Psoas muscle (tissue), 8 donors: ENCODE data around the gene SUPT4H1. TPM values are rescaled to one million over a fixed set of nuclear protein-coding genes. Genes with fewer than 3 reads are reported as not detected.

Experiments
- ATAC-seq, 4 donors: fragments of 200-7000 bp; cut with Tn5 transposase; one replicate each; pipeline ENCODE4 v1.9.1; 2020; ENCODE audit warnings: moderate library complexity in 3 of 4, mild to moderate bottlenecking in 2 of 4
- DNase-seq, 2 donors: peaks; one replicate each; pipeline ENCODE4 v3.0.0-alpha.2; 2020
- H3K27ac ChIP-seq: fragments of 200-600 bp; one replicate; pipeline ENCODE4 v1.8.0; 2022
- H3K27me3 ChIP-seq, 3 donors: fragments of 200-600 bp in 1 of 3; one replicate each; pipeline versions ENCODE4 v1.6.1 to v1.8.0; 2013 to 2022; ENCODE audit warnings: low read length in 2 of 3, mild to moderate bottlenecking in 2 of 3, moderate library complexity in 1 of 3; ENCODE audit not compliant: insufficient read depth in 3 of 3
- H3K36me3 ChIP-seq, 2 donors: fragments of 200-600 bp in 1 of 2; one replicate each; pipeline versions ENCODE4 v1.6.1 to v1.8.0; 2013 to 2022; ENCODE audit warnings: low read depth in 1 of 2, mild to moderate bottlenecking in 1 of 2, moderate library complexity in 1 of 2; ENCODE audit not compliant: insufficient read depth in 1 of 2
- H3K4me1 ChIP-seq: fragments of 200-600 bp; one replicate; pipeline ENCODE4 v1.8.0; 2022
- H3K4me3 ChIP-seq: fragments of 200-600 bp; one replicate; pipeline ENCODE4 v1.8.0; 2022; ENCODE audit warnings: mild to moderate bottlenecking
- H3K9me3 ChIP-seq: fragments of 200-600 bp; one replicate; pipeline ENCODE4 v1.8.0; 2022
- WGBS, 3 donors: extraction: QIAGEN DNeasy Blood & Tissue Kit; methylation state at CpG; one replicate each; pipeline versions ENCODE4 v1.1.6 to v1.1.7; 2013; 5-methylcytosine and 5-hydroxymethylcytosine counted together
- intact Hi-C, 2 donors: fragments of 100-400 bp; cut with DNase I; formaldehyde crosslinking; loops; one replicate each; pipeline versions ENCODE4 v1.11.0 to v1.14.2; 2022
- polyA plus RNA-seq, 3 donors: library from polyadenylated mRNA; stranded (reverse); fragments of 200-250 nt; gene quantifications; one replicate each; pipeline ENCODE4 v1.2.3, GENCODE V29; 2013
- total RNA-seq, 4 donors: library from RNA; stranded (reverse); fragmentation: NEBNext Ultra II Directional in 2 of 4; extraction: Animal tissue kit (Norgen Biotek cat#: 25700) in 2 of 4; gene quantifications; one replicate each; pipeline versions ENCODE4 v1.2.1 to v1.2.4, GENCODE V29; 2021 to 2023
- TF ChIP-seq, protein P1 (sequence below): fragments of 200-600 bp; IDR thresholded peaks from one replicate; pipeline ENCODE4 v1.8.0; 2022; ENCODE audit warnings: antibody characterized with exemption
- donor health status: healthy with polysubstance abuse.
- donor health status: DM: no; HTN: no; CAD: no; lungs with moderate emphysema.
- donor health status: Bipolar disorder and iron deficiency.
- donor health status: healthy.
- donor health status: DM: yes; HTN: yes; CAD: no.
- donor health status: DM: no; HTN: no; CAD: no.
- donor health status: DM: no; HTN: no; CAD: no.
- donor health status: DM: yes; HTN: yes; CAD: no.

Gene SUPT4H1
- total and polyA plus RNA-seq, 7 donors = 52.1 to 86.8 (median 58.2) TPM

DNA sequence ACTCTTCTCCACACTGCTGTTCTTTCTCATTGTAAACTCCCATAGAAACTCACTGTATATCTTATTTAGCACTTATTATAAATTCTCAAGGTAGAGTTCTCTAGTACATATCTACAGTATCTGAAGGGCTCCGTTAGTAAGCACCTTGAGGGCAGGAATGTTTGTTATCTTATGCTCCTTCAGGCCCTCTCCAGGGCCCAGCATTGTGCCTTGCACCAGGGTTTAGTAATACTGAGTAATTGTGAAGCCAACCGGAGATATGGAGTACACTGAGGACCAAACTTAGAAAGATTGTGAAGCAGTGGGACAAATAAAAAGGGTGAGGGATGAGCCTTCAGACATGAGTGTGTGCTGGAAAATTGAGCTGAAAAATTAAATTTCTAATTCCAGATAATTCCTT is 38.9 kb upstream of the SUPT4H1 start:
- H3K4me3 ChIP-seq = no peak overlapping the region
- H3K36me3 ChIP-seq = no peaks in the 10 kb centered on the region
- H3K4me1 ChIP-seq = no peaks in the 10 kb centered on the region
- no peak for ATAC-seq
- no peaks in the 10 kb centered on the region for H3K9me3 ChIP-seq
- 79 to 80% (median 80%) methylated on average over 2 of the region's 2 CpGs for WGBS, 3 donors
- DNase-seq = no peak
- TF ChIP-seq, protein P1, sequence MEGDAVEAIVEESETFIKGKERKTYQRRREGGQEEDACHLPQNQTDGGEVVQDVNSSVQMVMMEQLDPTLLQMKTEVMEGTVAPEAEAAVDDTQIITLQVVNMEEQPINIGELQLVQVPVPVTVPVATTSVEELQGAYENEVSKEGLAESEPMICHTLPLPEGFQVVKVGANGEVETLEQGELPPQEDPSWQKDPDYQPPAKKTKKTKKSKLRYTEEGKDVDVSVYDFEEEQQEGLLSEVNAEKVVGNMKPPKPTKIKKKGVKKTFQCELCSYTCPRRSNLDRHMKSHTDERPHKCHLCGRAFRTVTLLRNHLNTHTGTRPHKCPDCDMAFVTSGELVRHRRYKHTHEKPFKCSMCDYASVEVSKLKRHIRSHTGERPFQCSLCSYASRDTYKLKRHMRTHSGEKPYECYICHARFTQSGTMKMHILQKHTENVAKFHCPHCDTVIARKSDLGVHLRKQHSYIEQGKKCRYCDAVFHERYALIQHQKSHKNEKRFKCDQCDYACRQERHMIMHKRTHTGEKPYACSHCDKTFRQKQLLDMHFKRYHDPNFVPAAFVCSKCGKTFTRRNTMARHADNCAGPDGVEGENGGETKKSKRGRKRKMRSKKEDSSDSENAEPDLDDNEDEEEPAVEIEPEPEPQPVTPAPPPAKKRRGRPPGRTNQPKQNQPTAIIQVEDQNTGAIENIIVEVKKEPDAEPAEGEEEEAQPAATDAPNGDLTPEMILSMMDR = no peak
- intact Hi-C loops = no loop called here
- H3K27me3 ChIP-seq = peaks cover 0 to 23% (median 11%) of the 10 kb centered on the region in 3 donors
- no peak overlapping the region for H3K27ac ChIP-seq

DNA sequence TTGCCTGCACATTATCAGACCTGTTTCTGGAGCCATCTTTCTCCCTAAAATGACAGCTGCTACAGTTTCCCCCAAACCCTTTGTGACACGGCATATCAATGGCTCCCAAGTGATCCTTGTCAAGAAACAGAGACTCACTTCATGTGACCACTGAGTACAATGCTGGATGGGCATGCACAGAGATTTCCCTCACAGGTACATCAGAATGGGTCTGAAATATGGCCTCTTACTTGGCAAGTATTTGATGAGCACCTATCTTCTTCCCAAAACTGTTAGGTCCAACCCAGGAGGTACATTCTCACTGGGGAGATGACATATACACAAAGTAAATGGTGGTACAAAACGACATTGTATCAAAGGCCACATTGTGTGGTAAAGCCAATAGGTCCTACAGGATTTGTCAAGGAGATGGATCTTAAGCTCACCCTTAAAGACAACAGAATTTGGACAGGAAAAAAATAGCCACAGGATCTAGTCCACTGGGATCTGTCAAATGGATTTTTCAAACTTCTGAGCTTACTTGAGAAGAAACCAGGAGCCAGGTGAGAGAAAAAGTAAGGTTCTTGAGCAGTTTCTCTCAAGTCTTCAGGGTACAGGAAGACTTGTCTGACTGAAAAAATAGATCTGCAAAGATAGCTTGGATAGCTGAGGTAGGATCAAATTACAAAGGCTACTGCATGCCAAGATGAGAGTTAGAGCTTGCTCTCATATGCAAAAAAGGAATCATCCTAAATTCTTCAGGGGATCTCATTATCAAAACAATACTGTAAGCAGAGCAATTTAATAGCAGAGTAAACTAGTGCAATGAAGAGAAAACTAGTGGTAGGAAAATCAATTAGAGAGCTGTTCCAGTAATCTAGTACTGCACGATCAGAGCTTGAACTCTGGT is 36.5 kb upstream of the SUPT4H1 start:
- intact Hi-C loops = no loop called here
- ATAC-seq (no peak), DNase-seq (no peak)
- TF ChIP-seq, protein P1 = no peak
- Histone ChIP-seq H3K27me3 (peaks cover 0 to 11% (median 8%) of the 10 kb centered on the region in 3 donors), H3K36me3 (no peaks in the 10 kb centered on the region), H3K9me3 (no peaks in the 10 kb centered on the region), H3K27ac (no peak overlapping the region), H3K4me3 (no peak overlapping the region), H3K4me1 (no peaks in the 10 kb centered on the region)
- WGBS, 3 donors = 50 to 58% (median 52%) methylated on average over 3 of the region's 3 CpGs

DNA sequence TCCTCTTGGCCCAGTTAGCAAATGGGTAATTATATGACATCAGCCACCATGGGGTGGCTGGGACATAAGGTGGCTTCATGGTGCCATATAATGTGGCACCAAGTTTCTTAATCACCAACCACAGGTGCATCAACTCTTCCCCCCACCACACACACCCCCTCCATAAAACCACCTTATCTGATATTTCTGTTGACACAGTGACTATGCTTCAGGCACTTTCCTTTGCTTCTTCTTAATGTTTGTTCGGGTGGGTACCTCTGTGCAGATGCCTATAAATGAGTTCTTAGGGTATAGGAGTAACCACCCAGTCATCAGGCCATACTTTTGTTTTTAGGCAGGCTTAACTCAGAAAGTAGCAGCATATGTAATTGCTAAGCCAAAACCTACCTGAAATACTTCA is 35.8 kb upstream of the SUPT4H1 start:
- TF ChIP-seq, protein P1 = no peak
- intact Hi-C loops = no loop called here
- DNase-seq = no peak
- Histone ChIP-seq H3K27me3 (peaks cover 0 to 10% (median under 1%) of the 10 kb centered on the region in 3 donors), H3K4me1 (no peaks in the 10 kb centered on the region), H3K36me3 (no peaks in the 10 kb centered on the region), H3K9me3 (no peaks in the 10 kb centered on the region), H3K27ac (no peak overlapping the region), H3K4me3 (no peak overlapping the region)
- no peak for ATAC-seq
- WGBS, 3 donors = 81 to 90% (median 89%) methylated on average over 1 of the region's 1 CpG

DNA sequence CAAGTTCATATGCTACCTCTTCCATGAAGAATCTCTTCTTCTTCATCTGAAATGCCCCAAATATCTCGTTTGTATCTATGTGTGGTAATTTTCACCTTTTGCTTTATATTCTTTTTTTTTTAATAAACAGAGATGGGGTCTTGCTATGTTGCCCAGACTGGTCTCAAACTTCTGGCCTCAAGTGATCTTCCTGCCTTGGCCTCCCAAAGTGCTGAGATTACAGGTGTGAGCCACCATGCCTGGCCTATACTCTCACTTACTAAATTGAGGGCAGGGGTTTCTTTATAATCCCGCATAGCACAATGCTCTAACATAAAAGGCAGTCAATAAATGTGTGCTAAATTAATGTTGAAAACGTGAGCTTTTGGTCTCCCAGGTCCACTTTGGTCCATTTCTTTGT is 34.7 kb upstream of the SUPT4H1 start:
- 72 to 77% (median 72%) methylated on average over 3 of the region's 3 CpGs for WGBS, 3 donors
- ATAC-seq = no peak
- no peaks in the 10 kb centered on the region for H3K36me3 ChIP-seq
- TF ChIP-seq, protein P1 = no peak
- H3K27me3 ChIP-seq = peaks cover 0 to 8% (median 0%) of the 10 kb centered on the region in 3 donors
- no peak overlapping the region for H3K4me3 ChIP-seq
- no peak overlapping the region for H3K27ac ChIP-seq
- H3K9me3 ChIP-seq = no peaks in the 10 kb centered on the region
- DNase-seq = no peak
- H3K4me1 ChIP-seq = no peaks in the 10 kb centered on the region
- intact Hi-C loops = no loop called here
